Calu3 (cell line): ENCODE results near the gene PDE7B. TPM values are rescaled to one million over a fixed set of nuclear protein-coding genes. Genes with fewer than 3 reads are reported as not detected.
"Not testable (repeated sequence)": the region's sequence is repeated elsewhere in the genome, so short reads cannot be mapped to it uniquely, and the experiment has no call there.

Experiments used
- BruUV-seq: library from RNA; stranded (reverse); fragments of 400-500 nt; replicated peaks from 2 replicates; lab custom pipeline; 2021; lab: Mats Ljungman, UMichigan
- CTCF ChIA-PET: fragments of 300-600 bp; sonication (Branson Sonifier 250); formaldehyde crosslinking; loops from one replicate; lab custom pipeline; 2022; ENCODE audit warnings: antibody characterized with exemption; lab: Charles Lee
- DNase-seq: peaks from one replicate; pipeline ENCODE4 v3.0.0; 2022
- H3K27ac Mint-ChIP-seq: one replicate; pipeline ENCODE4 v1.8.0; 2022; ENCODE audit warnings: mixed read lengths; ENCODE audit not compliant: unreplicated experiment
- H3K27me3 Mint-ChIP-seq: one replicate; pipeline ENCODE4 v1.8.0; 2022; ENCODE audit warnings: mixed read lengths; ENCODE audit not compliant: unreplicated experiment
- H3K36me3 Mint-ChIP-seq: one replicate; pipeline ENCODE4 v1.8.0; 2022; ENCODE audit warnings: mild to moderate bottlenecking, moderate library complexity, mixed read lengths; ENCODE audit not compliant: insufficient read depth, unreplicated experiment
- H3K4me1 Mint-ChIP-seq: one replicate; pipeline ENCODE4 v1.8.0; 2022; ENCODE audit warnings: mild to moderate bottlenecking, low read depth, mixed read lengths; ENCODE audit not compliant: unreplicated experiment
- H3K4me3 Mint-ChIP-seq: one replicate; pipeline ENCODE4 v1.8.0; 2022; ENCODE audit warnings: mild to moderate bottlenecking, low read depth, moderate library complexity, mixed read lengths; ENCODE audit not compliant: unreplicated experiment
- H3K9me3 Mint-ChIP-seq: one replicate; pipeline ENCODE4 v1.8.0; 2022; ENCODE audit warnings: low read depth, mixed read lengths; ENCODE audit not compliant: unreplicated experiment
- CTCF ChIP-seq: fragments of 200-600 bp; IDR thresholded peaks from one replicate; pipeline ENCODE4 v1.8.0; 2022; ENCODE audit warnings: antibody characterized with exemption; ENCODE audit not compliant: unreplicated experiment
- intact Hi-C: fragments of 100-400 bp; cut with micrococcal nuclease; formaldehyde crosslinking; loops from one replicate; pipeline ENCODE4 v1.10.0; 2022; ENCODE audit not compliant: unreplicated experiment
- total RNA-seq: library from RNA; stranded (reverse); gene quantifications from 2 replicates; pipeline ENCODE4 v1.2.3, GENCODE V29; 2022

PDE7B gene
- total RNA-seq, 1 experiment from 2014 or later: 0.09 TPM

DNA sequence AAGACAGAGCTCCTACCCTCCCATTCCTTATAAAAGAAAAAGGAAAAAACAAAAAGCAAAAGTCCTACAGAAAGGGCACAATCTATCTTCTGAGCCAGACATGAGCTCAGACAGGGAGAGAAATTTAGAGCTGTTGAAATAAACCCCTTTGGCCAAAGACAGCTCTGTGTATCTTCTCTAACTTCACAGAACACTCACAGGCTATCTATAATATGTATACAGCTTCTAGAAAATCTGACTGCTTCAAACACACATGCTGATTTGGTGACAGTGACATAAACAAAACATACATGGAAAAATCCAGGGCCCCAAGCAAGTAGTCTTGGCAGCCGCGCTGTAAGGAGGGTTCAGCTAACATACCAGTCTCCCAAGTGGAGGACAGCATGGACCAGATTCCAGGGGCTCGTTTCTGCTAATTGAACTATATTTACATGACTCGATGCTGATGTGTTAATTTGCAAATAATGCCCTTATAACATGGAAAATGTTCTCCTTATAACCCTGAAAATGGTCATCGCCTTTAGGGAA is 361.6 kb downstream of the PDE7B start:
- H3K9me3 Mint-ChIP-seq: peaks cover 4% of the 10 kb centered on the region
- H3K36me3 Mint-ChIP-seq: no peaks in the 10 kb centered on the region
- no peak overlapping the region for H3K27ac Mint-ChIP-seq
- no peak for DNase-seq
- intact Hi-C loops: no loop called here
- TF ChIP-seq CTCF: no peak
- no peaks in the 10 kb centered on the region for H3K27me3 Mint-ChIP-seq
- BruUV-seq: no TSS peak
- CTCF ChIA-PET: interaction anchor here (0.6 to 1.2 kb wide), 3 partner anchors 13 to 1778 kb away, joined by 3 to 10 read pairs (median 3); no protein-coding TSS in a partner anchor
- no peak overlapping the region for H3K4me3 Mint-ChIP-seq
- no peaks in the 10 kb centered on the region for H3K4me1 Mint-ChIP-seq

- Mint-ChIP-seq H3K9me3 (peaks cover 4% of the 10 kb centered on the region), H3K4me1 (no peaks in the 10 kb centered on the region), H3K27ac (no peak overlapping the region), H3K27me3 (no peaks in the 10 kb centered on the region), H3K36me3 (no peaks in the 10 kb centered on the region), H3K4me3 (no peak overlapping the region)
- intact Hi-C loops: no loop called here
- BruUV-seq: no TSS peak
- CTCF ChIA-PET: interaction anchor here (0.6 to 1.2 kb wide), 2 partner anchors 13 to 65 kb away, joined by 3 read pairs; no protein-coding TSS in a partner anchor
- DNase-seq: no peak
- no peak for TF ChIP-seq CTCF
Observed at GRCh38 chr6:136213853-136214252, 362.4 kb downstream of the PDE7B start.

- no TSS peak for BruUV-seq
- H3K4me1 Mint-ChIP-seq: no peaks in the 10 kb centered on the region
- no peaks in the 10 kb centered on the region for H3K9me3 Mint-ChIP-seq
- H3K27ac Mint-ChIP-seq: no peak overlapping the region
- DNase-seq: no peak
- H3K27me3 Mint-ChIP-seq: no peaks in the 10 kb centered on the region
- CTCF ChIA-PET: no interaction called here
- TF ChIP-seq CTCF: no peak
- H3K4me3 Mint-ChIP-seq: no peak overlapping the region
- H3K36me3 Mint-ChIP-seq: no peaks in the 10 kb centered on the region
- intact Hi-C loops: no loop called here
Observed at GRCh38 chr6:136216503-136217401, 365.3 kb downstream of the PDE7B start.

GRCh38 chr6:136224974-136225373 is 373.5 kb downstream of the PDE7B start:
- intact Hi-C loops: loop anchor here (10.0 kb wide), 3 partner anchors 160 to 720 kb away; no protein-coding TSS in a partner anchor
- BruUV-seq, H3K9me3 Mint-ChIP-seq, H3K27ac Mint-ChIP-seq, CTCF ChIA-PET, H3K4me3 Mint-ChIP-seq, DNase-seq, H3K27me3 Mint-ChIP-seq: not testable (repeated sequence)
- Mint-ChIP-seq H3K4me1 (peaks cover 13% of the 10 kb centered on the region), H3K36me3 (peaks cover 12% of the 10 kb centered on the region)
